Retinal pigment epithelial cell (primary cell): ENCODE data around the gene ACOT11.

Experiments
- DNase-seq: peaks from one replicate; pipeline ENCODE4 v3.0.0-alpha.2; 2010; ENCODE audit warnings: low read depth
- H3K4me3 ChIP-seq: 2 replicates; pipeline ENCODE4 v1.5.1; 2011; ENCODE audit warnings: mild to moderate bottlenecking, low read length, control low read depth, moderate library complexity
- TF ChIP-seq, protein P1 (sequence below): conservative IDR thresholded peaks from 2 replicates; pipeline ENCODE4 v1.5.1; 2011; ENCODE audit warnings: low read depth, low read length, control low read depth, inconsistent platforms

Gene ACOT11

DNA sequence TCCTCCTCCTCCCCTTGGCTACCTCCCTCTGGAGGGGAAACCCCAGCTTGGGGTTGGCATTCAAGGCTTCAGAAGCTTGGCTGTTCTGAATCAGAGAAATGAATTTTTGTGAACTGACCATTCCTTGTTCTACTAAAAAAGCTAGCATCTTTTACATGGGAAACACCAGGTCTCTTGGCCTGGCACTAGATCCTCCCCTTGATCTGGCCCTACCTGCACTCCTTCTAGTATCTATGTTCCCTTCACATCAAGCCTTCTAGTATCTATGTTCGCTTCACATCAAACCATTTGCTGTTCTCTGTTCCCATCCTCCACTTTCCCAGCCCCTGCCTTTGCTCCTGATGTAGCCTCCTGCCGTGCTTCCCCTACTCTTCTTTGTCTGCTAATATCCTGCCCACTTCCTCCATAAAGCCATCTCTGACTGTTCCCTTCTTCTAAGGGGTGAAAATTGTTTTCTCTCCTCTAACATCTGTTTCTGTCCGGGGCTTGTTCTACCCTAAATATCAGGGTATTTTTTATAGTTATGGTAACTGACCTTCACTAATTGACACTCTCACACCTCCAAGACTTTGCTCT is 49.5 kb downstream of the ACOT11 start:
- no peak for DNase-seq
- TF ChIP-seq, protein P1, sequence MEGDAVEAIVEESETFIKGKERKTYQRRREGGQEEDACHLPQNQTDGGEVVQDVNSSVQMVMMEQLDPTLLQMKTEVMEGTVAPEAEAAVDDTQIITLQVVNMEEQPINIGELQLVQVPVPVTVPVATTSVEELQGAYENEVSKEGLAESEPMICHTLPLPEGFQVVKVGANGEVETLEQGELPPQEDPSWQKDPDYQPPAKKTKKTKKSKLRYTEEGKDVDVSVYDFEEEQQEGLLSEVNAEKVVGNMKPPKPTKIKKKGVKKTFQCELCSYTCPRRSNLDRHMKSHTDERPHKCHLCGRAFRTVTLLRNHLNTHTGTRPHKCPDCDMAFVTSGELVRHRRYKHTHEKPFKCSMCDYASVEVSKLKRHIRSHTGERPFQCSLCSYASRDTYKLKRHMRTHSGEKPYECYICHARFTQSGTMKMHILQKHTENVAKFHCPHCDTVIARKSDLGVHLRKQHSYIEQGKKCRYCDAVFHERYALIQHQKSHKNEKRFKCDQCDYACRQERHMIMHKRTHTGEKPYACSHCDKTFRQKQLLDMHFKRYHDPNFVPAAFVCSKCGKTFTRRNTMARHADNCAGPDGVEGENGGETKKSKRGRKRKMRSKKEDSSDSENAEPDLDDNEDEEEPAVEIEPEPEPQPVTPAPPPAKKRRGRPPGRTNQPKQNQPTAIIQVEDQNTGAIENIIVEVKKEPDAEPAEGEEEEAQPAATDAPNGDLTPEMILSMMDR = no peak

GRCh38 chr1:54599211-54599823 is 51.3 kb downstream of the ACOT11 start:
- DNase-seq = no peak
- H3K4me3 ChIP-seq = no peak overlapping the region
- TF ChIP-seq, protein P1 = no peak

More for the DNA sequence above, 49.5 kb downstream of the ACOT11 start:
- H3K4me3 ChIP-seq = no peak overlapping the region

GRCh38 chr1:54600947-54601721 is 53.1 kb downstream of the ACOT11 start:
- no peak overlapping the region for H3K4me3 ChIP-seq
- TF ChIP-seq, protein P1 = no peak
- no peak for DNase-seq

DNA sequence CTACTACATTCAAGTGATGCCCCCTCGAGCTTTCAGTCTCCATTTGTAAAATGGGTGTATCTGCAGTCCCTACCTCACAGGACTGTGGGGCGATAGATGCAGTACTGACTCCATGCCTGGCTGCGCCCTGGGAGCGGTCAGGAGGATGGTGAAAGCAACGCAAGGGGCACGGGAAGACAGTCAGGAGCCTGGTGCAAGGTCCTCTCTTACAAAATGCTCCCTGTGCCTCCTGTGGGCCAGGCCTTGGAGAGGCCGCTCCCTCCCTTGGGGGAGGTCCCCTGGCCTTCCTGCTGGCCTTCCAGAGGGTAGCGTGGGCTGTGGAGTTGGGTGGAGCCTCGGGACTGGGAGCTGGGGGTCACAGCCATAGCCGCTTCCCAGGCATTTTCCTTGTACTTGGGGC is 53.7 kb downstream of the ACOT11 start:
- TF ChIP-seq, protein P1 = no peak
- no peak overlapping the region for H3K4me3 ChIP-seq
- DNase-seq = no peak

GRCh38 chr1:54602554-54602953 is 54.5 kb downstream of the ACOT11 start:
- DNase-seq = no peak
- no peak overlapping the region for H3K4me3 ChIP-seq
- TF ChIP-seq, protein P1 = no peak

- TF ChIP-seq, protein P1 = no peak
- no peak overlapping the region for H3K4me3 ChIP-seq
- DNase-seq = no peak
Observed at GRCh38 chr1:54603241-54603640, 55.2 kb downstream of the ACOT11 start.
